Measurements from ENCODE around the gene NDUFB10.

DNA sequence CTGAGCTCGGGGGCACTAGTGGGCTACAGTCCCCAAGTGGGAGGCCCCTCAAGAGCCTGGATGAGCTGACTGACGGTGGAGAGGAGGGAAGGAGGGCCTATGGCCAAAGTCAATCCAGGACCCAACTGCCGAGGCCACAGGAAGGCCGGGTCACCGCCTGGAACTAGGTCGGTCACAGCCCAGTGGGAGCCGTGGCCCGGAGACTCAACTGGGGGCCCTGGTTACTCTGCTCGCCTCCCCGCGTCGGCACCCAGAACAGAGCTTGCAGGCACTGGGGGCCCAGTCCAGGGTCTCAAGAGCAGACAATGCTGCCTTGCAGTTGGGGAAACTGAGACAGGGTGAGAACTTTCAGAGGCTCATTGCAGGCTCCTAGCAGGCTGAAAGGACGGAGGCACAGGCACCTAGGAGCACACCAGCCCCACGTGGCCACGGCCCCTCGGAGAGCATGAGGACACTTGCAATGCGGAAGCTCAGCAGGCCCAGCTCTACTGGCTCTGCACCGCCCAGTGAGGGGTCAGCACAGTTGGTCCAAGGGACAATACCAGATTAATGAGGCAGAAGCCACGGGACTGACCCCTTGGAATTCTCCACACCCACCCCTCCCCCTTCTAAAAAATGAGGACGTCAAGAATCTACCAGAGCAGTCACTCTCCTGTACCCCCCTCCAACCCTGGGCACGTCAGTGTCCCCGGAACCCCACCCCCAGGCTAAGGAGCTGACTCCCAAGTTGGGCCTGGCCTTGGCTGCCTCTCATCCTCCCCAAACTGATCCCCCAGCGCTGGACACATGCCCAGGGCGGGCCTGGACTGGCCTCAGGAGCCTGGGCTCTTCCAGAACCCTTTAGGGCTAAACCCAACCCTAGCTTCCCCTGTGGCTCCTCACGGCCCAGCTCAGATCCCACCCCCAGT, 43.4 kb upstream of the NDUFB10 start:
- TF ChIP-seq, protein P1, sequence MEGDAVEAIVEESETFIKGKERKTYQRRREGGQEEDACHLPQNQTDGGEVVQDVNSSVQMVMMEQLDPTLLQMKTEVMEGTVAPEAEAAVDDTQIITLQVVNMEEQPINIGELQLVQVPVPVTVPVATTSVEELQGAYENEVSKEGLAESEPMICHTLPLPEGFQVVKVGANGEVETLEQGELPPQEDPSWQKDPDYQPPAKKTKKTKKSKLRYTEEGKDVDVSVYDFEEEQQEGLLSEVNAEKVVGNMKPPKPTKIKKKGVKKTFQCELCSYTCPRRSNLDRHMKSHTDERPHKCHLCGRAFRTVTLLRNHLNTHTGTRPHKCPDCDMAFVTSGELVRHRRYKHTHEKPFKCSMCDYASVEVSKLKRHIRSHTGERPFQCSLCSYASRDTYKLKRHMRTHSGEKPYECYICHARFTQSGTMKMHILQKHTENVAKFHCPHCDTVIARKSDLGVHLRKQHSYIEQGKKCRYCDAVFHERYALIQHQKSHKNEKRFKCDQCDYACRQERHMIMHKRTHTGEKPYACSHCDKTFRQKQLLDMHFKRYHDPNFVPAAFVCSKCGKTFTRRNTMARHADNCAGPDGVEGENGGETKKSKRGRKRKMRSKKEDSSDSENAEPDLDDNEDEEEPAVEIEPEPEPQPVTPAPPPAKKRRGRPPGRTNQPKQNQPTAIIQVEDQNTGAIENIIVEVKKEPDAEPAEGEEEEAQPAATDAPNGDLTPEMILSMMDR (IDR thresholded peaks at IDR 0.05), result no peak
- no peak for TF ChIP-seq POLR2AphosphoS5 (IDR thresholded peaks at IDR 0.05)
- no peak for TF ChIP-seq POLR2A (IDR thresholded peaks at IDR 0.05)
